ENCODE results near the gene CNTNAP2. TPM values are rescaled to one million over a fixed set of nuclear protein-coding genes. Genes with fewer than 3 reads are reported as not detected.
A peak's percentile ranks its signal among the peaks of the same experiment; 100 is the strongest.

Gene CNTNAP2
- total RNA-seq, 1 experiment from 2014 or later: 64.5 TPM

- H2BK12ac ChIP-seq (ENCODE audit: insufficient read length, low read depth, low read length): no peak overlapping the region
- no peaks in the 10 kb centered on the region for H3K79me1 ChIP-seq (ENCODE audit: insufficient read depth, low read depth, low read length, poor library complexity, severe bottlenecking)
- peaks cover 37 to 38% of the 10 kb centered on the region in 2 experiments for H3K4me1 Mint-ChIP-seq
- no peak overlapping the region for H3K27ac ChIP-seq (ENCODE audit: insufficient read length, low read depth, low read length)
- H3K27ac Mint-ChIP-seq: peak overlapping the region in 2 of 3 experiments; percentile 63; a peak in 2 of 7 replicates
- H3K4ac ChIP-seq (ENCODE audit: low read depth, low read length): no peak overlapping the region
- H3K4me3 Mint-ChIP-seq: no peak overlapping the region
- no peak overlapping the region for H2AK5ac ChIP-seq (ENCODE audit: insufficient read length, low read length)
- H2AFZ ChIP-seq (ENCODE audit: low read length): no peak overlapping the region
- H4K5ac ChIP-seq (ENCODE audit: insufficient read length, low read depth, low read length): no peak overlapping the region
- H3K4me1 ChIP-seq (ENCODE audit: insufficient read depth, low read length): peaks cover 9% of the 10 kb centered on the region; the same call in 1 of the 2 replicates
- no peak overlapping the region for H4K8ac ChIP-seq (replicated peaks; ENCODE audit: insufficient read length, low read depth, low read length)
- H3K36me3 Mint-ChIP-seq (ENCODE audit: insufficient read depth in 1 of 3, low read depth in 3 of 3): no peaks in the 10 kb centered on the region; a peak in 1 of 7 replicates
- H3K9me3 Mint-ChIP-seq: no peaks in the 10 kb centered on the region
- H2BK120ac ChIP-seq (ENCODE audit: low read depth, low read length, poor library complexity, severe bottlenecking): no peak overlapping the region
- no peaks in the 10 kb centered on the region for H3K9me3 ChIP-seq (ENCODE audit: control insufficient read depth, low read depth, low read length)
- WGBS (ENCODE audit: extremely low coverage, insufficient read length, low lambda C conversion rate): no CpG with 5 or more reads among the region's 3 CpGs
- H3K27me3 Mint-ChIP-seq (ENCODE audit: low read depth): no peaks in the 10 kb centered on the region
- no peak overlapping the region for H2BK20ac ChIP-seq (ENCODE audit: low read depth, low read length, poor library complexity, severe bottlenecking)
- H3T11ph ChIP-seq (ENCODE audit: low read length): no peak overlapping the region
- no peak overlapping the region for H3K9ac ChIP-seq (ENCODE audit: extremely low read depth, insufficient read length, low read length)
- H3K23ac ChIP-seq (ENCODE audit: insufficient read length, low read depth, low read length): no peak overlapping the region
- H3K27me3 ChIP-seq (ENCODE audit: insufficient read depth, low read length): no peaks in the 10 kb centered on the region
- no peak overlapping the region for H2BK5ac ChIP-seq (ENCODE audit: insufficient read length, low read length)
- no peak overlapping the region for H3K18ac ChIP-seq (ENCODE audit: insufficient read length, low read depth, low read length)
- H3K4me2 ChIP-seq (ENCODE audit: insufficient read depth, insufficient read length, low read length): no peak overlapping the region
- no peaks in the 10 kb centered on the region for H3K23me2 ChIP-seq (ENCODE audit: insufficient read length, low read depth, low read length, poor library complexity, severe bottlenecking)
- no peak for DNase-seq
- no peak overlapping the region for H3K56ac ChIP-seq (ENCODE audit: insufficient read length, low read depth, low read length)
- no peak overlapping the region for H2BK15ac ChIP-seq (ENCODE audit: low read depth, low read length)
- H3K79me2 ChIP-seq (ENCODE audit: insufficient read depth, low read length): no peaks in the 10 kb centered on the region
- H4K20me1 ChIP-seq (ENCODE audit: control insufficient read depth, insufficient read depth, insufficient read length): no peaks in the 10 kb centered on the region
- no peak overlapping the region for H4K91ac ChIP-seq (ENCODE audit: insufficient read length, low read depth, low read length)
- H3K14ac ChIP-seq (ENCODE audit: insufficient read depth, low read length): no peak overlapping the region
- TF ChIP-seq CTCF (conservative IDR thresholded peaks at IDR 0.05): no peak
These were observed 296.2 kb downstream of the CNTNAP2 start for GRCh38 chr7:146412781-146413180.
